Cardiac muscle cell (in vitro differentiated cells and primary cell): ENCODE measurements around the gene SERPINB11. TPM values are rescaled to one million over a fixed set of nuclear protein-coding genes. Genes with fewer than 3 reads are reported as not detected.

Experiments
- DNase-seq, 2 donors: peaks; one replicate each; pipeline versions ENCODE4 v3.0.0 to v3.0.0-alpha.2; 2010 to 2017; ENCODE audit warnings: low read depth in 1 of 2, low spot score in 1 of 2
- H3K27ac ChIP-seq: fragments of 200-600 bp; sonication (generic); 2 replicates; pipeline ENCODE4 v1.5.1; 2016
- H3K27me3 ChIP-seq: fragments of 200-600 bp; sonication (generic); 2 replicates; pipeline ENCODE4 v1.6.0; 2016; ENCODE audit warnings: control low read depth
- H3K36me3 ChIP-seq: fragments of 200-600 bp; sonication (generic); 2 replicates; pipeline ENCODE4 v1.5.1; 2016; ENCODE audit warnings: control low read depth
- H3K4me1 ChIP-seq: fragments of 200-600 bp; sonication (generic); 2 replicates; pipeline ENCODE4 v1.8.1; 2017; ENCODE audit warnings: low read depth, mild to moderate bottlenecking, mixed run types
- H3K4me3 ChIP-seq: fragments of 200-600 bp; sonication (generic); 2 replicates; pipeline ENCODE4 v1.5.1; 2016; ENCODE audit warnings: mild to moderate bottlenecking
- H3K9me3 ChIP-seq: fragments of 200-600 bp; sonication (generic); 2 replicates; pipeline ENCODE4 v1.5.1; 2017; ENCODE audit warnings: low read depth, mild to moderate bottlenecking, control low read depth
- CTCF ChIP-seq: IDR thresholded peaks from 2 replicates; pipeline ENCODE4 v1.5.1; 2012; ENCODE audit warnings: low read depth, mild to moderate bottlenecking, low read length
- polyA plus RNA-seq: library from polyadenylated mRNA; unstranded; fragments of >200 nt; fragmentation: Nextera tagmentation; extraction: Ambion mirVana; gene quantifications from 2 replicates; pipeline ENCODE4 v1.2.1, GENCODE V29; 2016
- total RNA-seq: library from RNA; depleted of rRNA; stranded (reverse); fragments of >200 nt; gene quantifications from 2 replicates; pipeline ENCODE4 v1.2.3, GENCODE V29; 2016

SERPINB11 gene
- total and polyA plus RNA-seq, 2 experiments from 2014 or later: not detected

GRCh38 chr18:63707816-63708215, 5.1 kb downstream of the SERPINB11 start:
- H3K27me3 ChIP-seq: no peaks in the 10 kb centered on the region
- H3K36me3 ChIP-seq: no peaks in the 10 kb centered on the region
- no peaks in the 10 kb centered on the region for H3K4me1 ChIP-seq
- H3K4me3 ChIP-seq: no peak overlapping the region
- no peak for DNase-seq
- no peak for TF ChIP-seq CTCF
- H3K27ac ChIP-seq: no peak overlapping the region
- H3K9me3 ChIP-seq: no peaks in the 10 kb centered on the region

GRCh38 chr18:63708650-63709049, 5.9 kb downstream of the SERPINB11 start:
- TF ChIP-seq CTCF: no peak
- no peaks in the 10 kb centered on the region for H3K9me3 ChIP-seq
- H3K4me1 ChIP-seq: no peaks in the 10 kb centered on the region
- no peaks in the 10 kb centered on the region for H3K36me3 ChIP-seq
- no peak overlapping the region for H3K27ac ChIP-seq
- no peak for DNase-seq
- no peak overlapping the region for H3K4me3 ChIP-seq
- no peaks in the 10 kb centered on the region for H3K27me3 ChIP-seq

- Histone ChIP-seq H3K27me3 (no peaks in the 10 kb centered on the region), H3K27ac (no peak overlapping the region), H3K4me1 (no peaks in the 10 kb centered on the region), H3K36me3 (no peaks in the 10 kb centered on the region), H3K9me3 (no peaks in the 10 kb centered on the region), H3K4me3 (no peak overlapping the region)
- no peak for TF ChIP-seq CTCF
- DNase-seq: no peak
These were observed 23.1 kb downstream of the SERPINB11 start for GRCh38 chr18:63725682-63726480.

- TF ChIP-seq CTCF: no peak
- peak in 1 of 2 donors; percentile 28 for DNase-seq
- H3K4me1 ChIP-seq: no peaks in the 10 kb centered on the region
These were observed 28.0 kb downstream of the SERPINB11 start for GRCh38 chr18:63730773-63731172.

GRCh38 chr18:63731215-63731614, 28.5 kb downstream of the SERPINB11 start:
- no peaks in the 10 kb centered on the region for H3K36me3 ChIP-seq
- H3K27ac ChIP-seq: no peak overlapping the region
- no peaks in the 10 kb centered on the region for H3K4me1 ChIP-seq
- H3K27me3 ChIP-seq: no peaks in the 10 kb centered on the region
- no peak overlapping the region for H3K4me3 ChIP-seq
- no peaks in the 10 kb centered on the region for H3K9me3 ChIP-seq
- no peak for TF ChIP-seq CTCF
- DNase-seq: no peak

More at GRCh38 chr18:63730773-63731172, 28.0 kb downstream of the SERPINB11 start:
- H3K36me3 ChIP-seq: no peaks in the 10 kb centered on the region
- H3K27ac ChIP-seq: no peak overlapping the region
- H3K27me3 ChIP-seq: no peaks in the 10 kb centered on the region
- H3K4me3 ChIP-seq: no peak overlapping the region
- no peaks in the 10 kb centered on the region for H3K9me3 ChIP-seq
